Left lung (tissue), 10 donors: ENCODE measurements around the gene METTL22. TPM values are rescaled to one million over a fixed set of nuclear protein-coding genes. Genes with fewer than 3 reads are reported as not detected.
"Not testable (repeated sequence)": the region's sequence is repeated elsewhere in the genome, so short reads cannot be mapped to it uniquely, and the experiment has no call there.

Source experiments
- ATAC-seq: fragments of 200-7000 bp; cut with Tn5 transposase; one replicate; pipeline ENCODE4 v1.9.1; 2020; ENCODE audit warnings: moderate library complexity
- DNase-seq, 4 donors: peaks; one replicate each; pipeline ENCODE4 v3.0.0-alpha.2; 2013 to 2020
- H3K27ac ChIP-seq, 2 donors: fragments of 200-600 bp; sonication (generic) in 1 of 2; one replicate each; pipeline versions ENCODE4 v1.5.0 to v1.8.0; 2020 to 2021
- H3K27me3 ChIP-seq, 2 donors: fragments of 200-600 bp; sonication (generic) in 1 of 2; one replicate each; pipeline versions ENCODE4 v1.5.0 to v1.8.0; 2020 to 2021
- H3K36me3 ChIP-seq, 2 donors: fragments of 200-600 bp; sonication (generic) in 1 of 2; one replicate each; pipeline versions ENCODE4 v1.5.0 to v1.8.0; 2020 to 2021
- H3K4me1 ChIP-seq, 2 donors: fragments of 200-600 bp; one replicate each; pipeline ENCODE4 v1.8.0; 2021
- H3K4me3 ChIP-seq, 2 donors: fragments of 200-600 bp; sonication (generic) in 1 of 2; one replicate each; pipeline versions ENCODE4 v1.5.0 to v1.8.0; 2020 to 2021; ENCODE audit warnings: mild to moderate bottlenecking in 1 of 2
- H3K9me3 ChIP-seq, 2 donors: fragments of 200-600 bp; sonication (generic) in 1 of 2; one replicate each; pipeline versions ENCODE4 v1.5.0 to v1.8.0; 2020 to 2021
- CTCF ChIP-seq, 2 donors: fragments of 200-600 bp; sonication (generic) in 1 of 2; IDR thresholded peaks; one replicate each; pipeline versions ENCODE4 v1.5.0 to v1.8.0; 2021; ENCODE audit warnings: antibody characterized with exemption in 2 of 2
- intact Hi-C, 2 donors: fragments of 100-400 bp; cut with DNase I; formaldehyde crosslinking; loops; one replicate each; pipeline versions ENCODE4 v1.11.2 to v1.14.2; 2022
- polyA plus RNA-seq, 6 donors: library from polyadenylated mRNA; unstranded; fragments of 120-200 nt; gene quantifications; one replicate each; pipeline ENCODE4 v1.2.1, GENCODE V29; 2013; ENCODE audit not compliant: insufficient read length in 6 of 6
- total RNA-seq, 2 donors: library from RNA; stranded (reverse); fragmentation: NEBNext Ultra II Directional; extraction: Animal tissue kit (Norgen Biotek cat#: 25700); gene quantifications; one replicate each; pipeline ENCODE4 v1.2.1, GENCODE V29; 2021
- donor health status: DM: no; HTN: yes; CAD: no.
- donor health status: DM: no; HTN: no; CAD: no.

Gene METTL22
- total and polyA plus RNA-seq, 8 donors = 25.9 to 43.5 (median 29.4) TPM

- Histone ChIP-seq H3K9me3 (no peaks in the 10 kb centered on the region), H3K27ac (no peak overlapping the region), H3K27me3 (no peaks in the 10 kb centered on the region), H3K4me3 (no peak overlapping the region), H3K36me3 (peaks cover 0 to 78% of the 10 kb centered on the region in 2 donors), H3K4me1 (peaks cover 0 to 15% of the 10 kb centered on the region in 2 donors)
- no peak for DNase-seq
- ATAC-seq = no peak
- no peak for TF ChIP-seq CTCF (IDR thresholded peaks at IDR 0.05)
- intact Hi-C loops = no loop called here
Measured at GRCh38 chr16:8646326-8647053, 25.0 kb downstream of the METTL22 start.

- DNase-seq (no peak), ATAC-seq (no peak)
- intact Hi-C loops = no loop called here
- Histone ChIP-seq H3K36me3 (peaks cover 0 to 64% of the 10 kb centered on the region in 2 donors), H3K27ac (no peak overlapping the region), H3K27me3 (no peaks in the 10 kb centered on the region), H3K4me3 (no peak overlapping the region), H3K9me3 (no peaks in the 10 kb centered on the region), H3K4me1 (peaks cover 0 to 15% of the 10 kb centered on the region in 2 donors)
- no peak for TF ChIP-seq CTCF (IDR thresholded peaks at IDR 0.05)
Measured at GRCh38 chr16:8647721-8648318, 26.3 kb downstream of the METTL22 start.

- no peaks in the 10 kb centered on the region for H3K27me3 ChIP-seq
- TF ChIP-seq CTCF (IDR thresholded peaks at IDR 0.05) = no peak
Measured at GRCh38 chr16:8648877-8649276, 27.4 kb downstream of the METTL22 start.

GRCh38 chr16:8649829-8650554 is 28.5 kb downstream of the METTL22 start:
- ATAC-seq = no peak
- intact Hi-C loops = no loop called here
- Histone ChIP-seq H3K27ac (no peak overlapping the region), H3K9me3 (no peaks in the 10 kb centered on the region), H3K4me3 (no peak overlapping the region), H3K36me3 (peaks cover 0 to 43% of the 10 kb centered on the region in 2 donors), H3K27me3 (no peaks in the 10 kb centered on the region), H3K4me1 (peaks cover 0 to 1% of the 10 kb centered on the region in 2 donors)
- no peak for DNase-seq
- TF ChIP-seq CTCF (IDR thresholded peaks at IDR 0.05) = no peak

More at GRCh38 chr16:8648877-8649276, 27.4 kb downstream of the METTL22 start:
- Histone ChIP-seq H3K4me3 (no peak overlapping the region), H3K9me3 (no peaks in the 10 kb centered on the region), H3K27ac (no peak overlapping the region), H3K4me1 (peaks cover 0 to 13% of the 10 kb centered on the region in 2 donors), H3K36me3 (peaks cover 0 to 54% of the 10 kb centered on the region in 2 donors)
- no peak for ATAC-seq
- intact Hi-C loops = no loop called here
- DNase-seq = no peak

DNA sequence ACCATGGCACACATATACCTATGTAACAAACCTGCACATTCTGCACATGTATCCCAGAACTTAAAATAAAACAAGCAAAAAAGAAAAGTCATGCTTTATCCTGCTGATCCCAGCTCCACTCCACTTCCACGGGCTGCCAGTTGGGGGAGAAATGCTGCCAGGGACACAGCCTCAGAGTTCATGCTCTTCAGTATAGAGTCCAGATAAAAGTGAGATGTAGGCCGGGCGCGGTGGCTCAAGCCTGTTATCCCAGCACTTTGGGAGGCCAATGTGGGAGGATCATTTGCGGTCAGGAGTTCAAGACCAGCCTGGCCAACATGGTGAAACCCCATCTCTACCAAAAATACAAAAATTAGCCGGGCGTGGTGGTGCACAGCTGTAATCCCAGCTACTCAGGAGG is 30.5 kb downstream of the METTL22 start:
- H3K36me3 ChIP-seq = peaks cover 0 to 23% of the 10 kb centered on the region in 2 donors
- ATAC-seq, DNase-seq, intact Hi-C loops, H3K4me1 ChIP-seq, H3K27ac ChIP-seq, H3K4me3 ChIP-seq, H3K27me3 ChIP-seq, H3K9me3 ChIP-seq: not testable (repeated sequence)
